C4-2B (cell line): ENCODE data around the gene OSM.

Experiments
- CTCF ChIP-seq: fragments of 450-650 bp; conservative IDR thresholded peaks from 2 replicates; pipeline ENCODE4 v1.5.1; 2017; ENCODE audit warnings: mild to moderate bottlenecking
- ZFX ChIP-seq: fragments of 450-650 bp; IDR thresholded peaks from 2 replicates; pipeline ENCODE4 v1.6.1; 2017

DNA sequence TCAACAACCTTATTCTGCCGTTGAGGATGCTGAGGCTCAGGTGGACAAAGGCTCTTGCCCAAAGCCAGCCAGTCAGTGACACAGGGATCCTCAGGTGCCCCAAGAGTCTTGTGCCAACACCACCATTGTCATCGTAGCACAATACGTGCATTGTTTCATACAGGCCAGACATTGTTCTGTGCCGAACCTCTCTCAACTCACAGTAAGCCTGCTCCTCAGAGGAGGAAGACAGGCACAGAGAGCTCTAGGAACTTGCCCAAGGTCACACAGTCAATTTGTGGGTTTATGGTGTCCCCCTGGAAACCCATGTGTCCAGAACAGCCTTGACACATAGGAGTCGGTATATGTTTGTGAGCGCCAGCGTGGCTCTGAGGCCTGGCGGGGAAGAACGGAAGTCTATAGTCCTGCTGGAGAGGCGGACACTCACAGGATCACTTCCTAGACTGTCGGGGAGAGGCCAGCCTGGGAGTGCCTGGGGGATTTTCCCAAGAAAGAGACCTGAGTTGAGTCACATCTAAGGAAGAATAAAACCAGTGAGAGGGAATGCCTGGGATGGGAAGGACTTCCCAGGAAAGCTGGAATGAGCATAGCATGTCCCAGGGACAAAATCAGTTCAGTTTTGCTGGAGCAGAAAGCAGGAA, 40.3 kb downstream of the OSM start:
- TF ChIP-seq CTCF, result no peak
- TF ChIP-seq ZFX, result no peak
